Measurements from ENCODE around the gene ZNF317.

ZNF317 gene

GRCh38 chr19:9146882-9147281 is 6.7 kb downstream of the ZNF317 start:
- Histone ChIP-seq H3K36me3 (ENCODE audit: control insufficient read depth, insufficient read depth, low read length) (peaks cover 8% of the 10 kb centered on the region), H3K4me3 (replicated peaks; ENCODE audit: low read depth, low read length) (no peak overlapping the region), H3K27me3 (replicated peaks; ENCODE audit: control insufficient read depth, insufficient read depth, low read length) (no peaks in the 10 kb centered on the region)
- no peak for TF ChIP-seq CTCF (IDR thresholded peaks at IDR 0.05; ENCODE audit: insufficient read depth, low read length, poor library complexity, severe bottlenecking)
- no peak for DNase-seq (ENCODE audit: extremely low read depth, insufficient read length)

- Histone ChIP-seq H3K4me3 (replicated peaks; ENCODE audit: low read depth, low read length) (no peak overlapping the region), H3K36me3 (ENCODE audit: control insufficient read depth, insufficient read depth, low read length) (peaks cover 13% of the 10 kb centered on the region), H3K27me3 (replicated peaks; ENCODE audit: control insufficient read depth, insufficient read depth, low read length) (no peaks in the 10 kb centered on the region)
- DNase-seq (ENCODE audit: extremely low read depth, insufficient read length), result no peak
- TF ChIP-seq CTCF (IDR thresholded peaks at IDR 0.05; ENCODE audit: insufficient read depth, low read length, poor library complexity, severe bottlenecking), result no peak
Measured at GRCh38 chr19:9148697-9149096, 8.5 kb downstream of the ZNF317 start.

- no peak overlapping the region for H3K4me3 ChIP-seq (replicated peaks; ENCODE audit: low read depth, low read length)
- TF ChIP-seq CTCF (IDR thresholded peaks at IDR 0.05; ENCODE audit: insufficient read depth, low read length, poor library complexity, severe bottlenecking), result no peak
- no peak for DNase-seq (ENCODE audit: extremely low read depth, insufficient read length)
- H3K27me3 ChIP-seq (replicated peaks; ENCODE audit: control insufficient read depth, insufficient read depth, low read length), result no peaks in the 10 kb centered on the region
- peaks cover 13% of the 10 kb centered on the region for H3K36me3 ChIP-seq (ENCODE audit: control insufficient read depth, insufficient read depth, low read length)
Measured at GRCh38 chr19:9149997-9150396, 9.8 kb downstream of the ZNF317 start.

- Histone ChIP-seq H3K4me3 (replicated peaks; ENCODE audit: low read depth, low read length) (no peak overlapping the region), H3K36me3 (ENCODE audit: control insufficient read depth, insufficient read depth, low read length) (peaks cover 15% of the 10 kb centered on the region), H3K27me3 (replicated peaks; ENCODE audit: control insufficient read depth, insufficient read depth, low read length) (no peaks in the 10 kb centered on the region)
- no peak for TF ChIP-seq CTCF (IDR thresholded peaks at IDR 0.05; ENCODE audit: insufficient read depth, low read length, poor library complexity, severe bottlenecking)
- no peak for DNase-seq (ENCODE audit: extremely low read depth, insufficient read length)
Measured at GRCh38 chr19:9150650-9151049, 10.5 kb downstream of the ZNF317 start.

- DNase-seq (ENCODE audit: extremely low read depth, insufficient read length), result no peak
- H3K27me3 ChIP-seq (replicated peaks; ENCODE audit: control insufficient read depth, insufficient read depth, low read length), result no peaks in the 10 kb centered on the region
- TF ChIP-seq CTCF (IDR thresholded peaks at IDR 0.05; ENCODE audit: insufficient read depth, low read length, poor library complexity, severe bottlenecking), result no peak
- H3K36me3 ChIP-seq (ENCODE audit: control insufficient read depth, insufficient read depth, low read length), result peaks cover 18% of the 10 kb centered on the region
- no peak overlapping the region for H3K4me3 ChIP-seq (replicated peaks; ENCODE audit: low read depth, low read length)
Measured at GRCh38 chr19:9151367-9151766, 11.2 kb downstream of the ZNF317 start.

GRCh38 chr19:9155591-9155990 is 15.4 kb downstream of the ZNF317 start:
- Histone ChIP-seq H3K4me3 (replicated peaks; ENCODE audit: low read depth, low read length) (no peak overlapping the region), H3K36me3 (ENCODE audit: control insufficient read depth, insufficient read depth, low read length) (peaks cover 44% of the 10 kb centered on the region), H3K27me3 (replicated peaks; ENCODE audit: control insufficient read depth, insufficient read depth, low read length) (no peaks in the 10 kb centered on the region)
- DNase-seq (ENCODE audit: extremely low read depth, insufficient read length), result no peak
- no peak for TF ChIP-seq CTCF (IDR thresholded peaks at IDR 0.05; ENCODE audit: insufficient read depth, low read length, poor library complexity, severe bottlenecking)

Data from GM06990 (cell line).